Measurements from ENCODE around the gene RPL10.
A peak's percentile ranks its signal among the peaks of the same experiment; 100 is the strongest.

Gene RPL10

DNA sequence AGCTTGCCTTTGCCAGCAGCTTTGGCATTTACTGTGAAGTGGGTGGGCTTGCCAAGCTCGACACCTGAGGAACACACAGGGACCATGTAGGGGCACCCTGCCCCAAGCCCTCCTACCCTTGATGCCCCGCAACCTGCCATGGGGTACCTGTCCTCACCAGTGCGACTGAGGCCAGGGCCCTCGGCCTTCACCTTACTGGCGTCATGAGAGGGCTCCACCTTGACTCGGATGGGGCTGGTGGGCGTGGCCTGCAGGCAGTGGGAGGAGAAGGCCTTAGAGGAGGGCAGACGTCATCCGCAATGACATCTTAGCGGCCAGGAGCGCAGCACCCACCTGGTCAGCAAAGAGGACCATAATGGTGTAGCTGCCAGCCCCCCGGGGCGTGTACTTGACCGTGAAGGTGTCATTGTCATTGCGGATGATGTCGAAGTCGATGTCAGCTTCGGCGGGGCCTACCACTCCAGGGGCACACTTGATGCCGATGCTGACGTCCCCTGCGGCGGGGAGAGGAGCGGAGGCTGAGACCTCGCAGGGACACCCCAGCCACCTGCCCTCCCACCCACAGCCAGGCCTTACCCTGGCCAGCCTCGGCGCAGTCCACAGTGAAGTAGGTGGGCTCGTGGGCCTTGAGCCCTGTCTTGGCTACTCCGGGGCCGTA lies 36.0 kb upstream of the RPL10 start:
- no peak for DNase-seq

DNA sequence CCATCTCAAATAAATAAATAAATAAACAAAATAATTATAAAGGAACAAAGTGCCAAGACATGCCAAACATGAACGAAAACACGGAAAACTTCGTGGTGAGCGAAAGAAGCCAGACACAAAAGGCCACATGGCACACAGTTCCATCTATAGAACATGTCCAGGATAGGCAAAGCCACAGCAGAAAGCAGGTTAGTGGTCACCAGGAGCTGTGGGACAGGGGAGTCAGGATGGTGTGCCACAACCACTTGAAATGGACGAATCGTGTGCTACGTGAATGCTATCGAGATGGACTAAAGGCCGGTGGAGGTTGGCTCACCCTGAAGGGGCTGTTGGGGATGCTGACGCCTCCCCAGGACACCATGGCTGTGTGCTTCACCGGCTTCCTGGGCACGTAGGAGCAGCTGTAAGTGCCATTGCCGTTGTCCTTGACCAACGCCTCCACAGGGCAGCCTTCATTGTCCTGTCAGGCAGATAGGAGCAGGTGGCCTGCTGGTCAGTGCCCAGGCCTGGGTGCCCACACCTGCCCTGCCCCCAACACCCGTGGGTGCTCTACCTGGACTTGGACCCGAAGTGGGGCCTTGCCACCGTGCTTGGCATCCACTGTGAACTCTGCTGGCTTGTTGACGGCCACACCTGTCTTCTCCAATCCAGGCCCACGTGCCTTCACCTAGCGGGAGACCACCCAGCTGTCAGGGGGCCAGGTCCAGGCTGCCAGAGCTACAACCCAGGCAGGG lies 34.3 kb upstream of the RPL10 start:
- DNase-seq, result no peak

DNA sequence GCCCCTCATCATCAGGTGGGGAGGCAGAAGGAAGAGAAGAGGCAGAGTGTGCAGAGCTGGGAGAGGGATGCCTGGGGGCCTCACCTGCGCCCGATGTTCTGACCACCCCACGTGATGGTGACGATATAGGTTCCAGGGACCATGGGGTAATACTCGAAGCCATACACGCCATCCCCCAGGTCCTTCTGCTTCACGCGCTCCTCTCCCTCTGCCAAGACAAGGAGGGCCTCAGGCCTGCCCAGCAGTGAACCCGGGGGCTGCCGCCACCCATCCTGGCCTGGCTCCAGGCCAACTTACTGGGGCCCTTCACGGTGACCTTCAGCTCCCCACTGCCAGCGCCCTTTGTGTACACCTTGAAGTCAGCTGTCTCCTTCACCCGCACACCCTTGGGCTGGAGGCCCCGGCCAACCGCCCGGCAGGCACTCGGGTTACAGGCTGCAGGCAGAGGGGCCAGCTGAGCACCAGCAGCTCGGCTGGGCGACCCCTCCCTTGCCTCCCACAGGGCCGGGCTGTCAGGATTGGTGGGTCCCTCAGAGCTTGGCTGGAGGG lies 33.1 kb upstream of the RPL10 start:
- DNase-seq, result no peak

DNA sequence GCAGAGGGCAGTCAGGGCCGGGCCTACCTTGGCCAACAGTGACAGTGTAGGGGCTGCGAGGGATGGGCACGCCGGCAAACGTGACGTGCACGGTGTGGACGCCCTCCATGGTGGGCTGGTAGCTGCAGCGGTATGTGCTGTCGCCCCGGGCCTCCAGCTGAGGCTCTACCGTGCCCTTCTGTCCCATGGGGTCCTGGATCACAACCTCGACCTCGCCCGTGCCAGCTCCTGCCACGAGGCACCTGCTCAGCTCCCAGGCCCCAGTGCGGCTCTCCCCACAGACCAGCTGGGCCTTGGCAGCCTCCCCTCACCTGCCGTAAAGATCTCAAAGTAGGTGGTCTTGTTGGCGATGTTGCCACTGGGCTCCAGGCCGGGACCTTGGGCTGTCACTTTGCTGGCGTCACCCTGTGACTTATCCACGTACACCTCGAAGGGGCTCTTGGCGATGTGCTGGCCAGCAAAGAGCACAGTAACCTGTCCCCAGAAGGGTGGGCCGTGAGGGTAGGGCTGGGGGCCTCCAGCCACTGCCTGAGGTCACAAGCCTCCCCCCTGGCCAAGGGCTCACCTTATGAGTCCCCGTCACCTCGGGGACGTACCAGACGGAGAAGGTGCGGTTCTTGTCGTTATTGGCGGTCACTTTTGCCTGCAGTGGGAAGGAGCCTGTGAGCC lies 32.0 kb upstream of the RPL10 start:
- no peak for DNase-seq

DNA sequence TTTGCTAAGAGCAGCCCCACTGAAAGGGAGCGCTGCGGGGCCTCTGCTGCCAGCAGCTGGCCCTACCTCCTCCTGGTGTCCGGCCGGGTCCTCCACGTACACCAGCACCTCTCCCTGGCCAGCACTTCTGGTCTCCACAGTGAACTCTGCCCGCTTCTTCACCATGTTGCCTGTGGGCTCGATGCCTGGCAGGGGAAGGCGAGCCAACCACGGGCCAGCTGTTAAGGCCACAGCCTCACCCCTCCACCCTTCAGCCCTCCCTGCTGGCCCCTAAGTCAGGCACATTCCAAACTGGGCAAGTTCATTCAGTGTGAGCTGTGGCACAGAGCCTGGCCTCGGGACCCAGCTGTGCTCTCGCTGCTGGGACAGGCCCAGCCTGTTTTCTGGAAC lies 31.5 kb upstream of the RPL10 start:
- DNase-seq, result no peak

DNA sequence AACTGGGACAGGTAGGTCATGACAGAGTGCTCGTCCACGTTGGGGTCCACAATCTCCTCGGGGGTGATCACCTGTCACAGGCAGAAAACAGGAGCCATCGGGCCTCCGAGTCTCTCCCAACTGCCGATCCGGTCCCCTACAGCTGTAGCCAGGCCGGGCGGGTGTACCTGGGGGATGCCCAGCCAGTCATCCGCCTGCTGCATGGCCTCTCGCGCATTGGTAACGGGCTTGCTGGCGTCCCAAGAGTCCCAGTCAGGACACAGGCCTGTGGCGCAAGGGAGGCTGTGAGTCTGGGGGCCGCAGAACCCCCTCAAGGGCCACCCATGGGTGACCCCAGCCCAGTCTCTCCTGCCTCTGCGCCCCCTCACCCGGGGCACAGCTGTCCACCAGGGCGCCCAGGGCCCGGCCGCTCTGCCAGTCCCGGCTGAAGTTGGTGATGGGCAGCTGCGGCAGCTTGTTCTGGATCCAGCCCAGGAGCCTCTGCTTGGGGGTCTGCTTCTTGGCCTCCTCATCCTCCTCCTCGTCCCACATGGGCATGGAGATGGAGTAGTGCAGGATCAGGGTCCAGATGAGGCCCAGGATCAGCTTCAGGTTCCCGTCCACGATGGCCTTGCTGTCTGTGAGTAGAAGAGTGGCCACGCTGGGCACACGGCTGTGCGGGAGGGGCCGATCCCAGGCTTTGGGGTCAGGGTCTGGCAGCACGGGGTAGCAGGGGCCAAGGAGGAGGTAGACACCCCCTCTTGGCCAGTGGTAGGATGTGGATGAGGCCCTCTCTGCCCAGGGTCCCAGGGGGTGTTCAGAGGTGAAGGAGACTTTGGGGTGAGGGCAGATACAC lies 30.5 kb upstream of the RPL10 start:
- no peak for DNase-seq

DNA sequence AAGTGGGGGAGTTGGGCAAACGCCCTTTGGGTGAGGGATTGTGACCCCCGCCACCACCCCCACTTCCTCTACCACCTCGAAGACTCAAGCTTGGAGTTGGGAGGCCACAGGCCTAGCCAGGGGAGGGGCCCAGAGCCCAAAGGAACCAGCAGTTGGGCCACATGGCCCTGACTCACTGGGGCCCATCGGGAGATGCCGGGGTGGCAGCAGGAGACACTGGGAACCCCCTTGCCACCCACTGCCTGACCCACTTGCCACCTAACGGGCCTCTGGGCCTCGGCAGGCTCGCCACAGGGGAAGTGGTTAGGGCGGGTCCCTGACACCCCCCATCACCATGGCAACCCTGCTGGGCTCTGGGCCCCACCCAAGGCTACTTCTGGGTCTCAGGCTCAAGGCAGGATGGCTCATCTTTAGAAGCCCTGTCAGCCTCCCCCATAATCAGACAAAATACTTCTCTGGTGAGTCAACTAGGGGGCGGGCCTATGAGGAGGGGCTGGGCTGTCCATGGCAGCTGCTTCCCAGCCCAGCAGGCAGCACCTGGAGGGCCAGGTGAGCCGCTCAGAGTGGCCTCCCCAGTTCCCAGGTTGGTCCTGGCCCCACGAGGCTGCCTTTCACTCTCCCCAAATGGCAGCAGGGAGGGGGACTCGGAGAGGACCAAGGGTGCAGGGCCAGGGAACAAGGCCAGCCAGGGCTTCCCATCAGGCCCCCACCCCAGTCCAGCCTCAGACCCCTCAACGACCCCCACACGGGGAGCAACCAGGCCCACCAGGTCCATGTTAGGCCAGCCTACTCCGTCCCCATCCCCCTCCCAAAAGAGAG lies 29.3 kb upstream of the RPL10 start:
- peak; percentile 86 for DNase-seq

DNA sequence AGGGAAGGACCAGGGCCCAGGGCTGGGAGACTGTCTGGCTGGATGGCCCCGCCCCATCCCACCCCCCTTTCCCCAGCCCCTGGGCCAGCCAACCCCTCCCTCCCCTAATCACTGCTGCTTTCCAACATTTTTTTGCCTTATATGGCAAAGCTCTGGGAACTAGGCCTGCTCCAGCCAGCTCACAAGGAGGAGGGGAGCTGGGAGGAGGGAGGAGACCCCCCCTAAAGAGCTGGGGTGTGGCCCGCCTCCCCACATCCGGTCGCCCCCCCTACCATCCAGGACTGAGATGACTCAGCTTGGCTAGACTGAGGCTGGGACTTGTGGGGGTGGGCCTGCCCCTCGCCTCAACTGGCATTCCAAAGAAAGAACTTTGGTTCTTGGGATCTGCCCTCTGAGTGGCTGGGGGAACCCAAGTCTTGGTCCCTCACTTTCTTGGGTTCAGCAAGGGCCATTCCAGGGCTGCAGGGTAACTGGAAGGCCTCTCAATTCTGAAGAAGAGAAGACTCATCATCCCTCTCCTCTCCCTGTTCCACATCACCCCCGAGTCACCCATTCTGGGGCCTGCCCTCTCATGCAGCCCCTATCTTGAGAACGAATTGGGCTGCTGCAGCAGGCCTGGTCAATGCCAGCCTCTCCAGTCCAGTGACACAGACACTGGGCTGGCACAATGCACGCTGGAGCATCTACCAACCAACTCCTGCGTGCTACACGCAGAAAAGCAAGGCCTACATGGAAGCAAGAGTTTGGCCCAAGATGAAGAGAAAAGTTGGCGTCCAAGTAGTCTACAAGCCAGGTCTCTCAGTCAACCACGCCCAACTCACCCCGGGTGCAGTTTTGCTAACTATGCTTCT lies 28.5 kb upstream of the RPL10 start:
- peak; percentile 74 for DNase-seq

DNA sequence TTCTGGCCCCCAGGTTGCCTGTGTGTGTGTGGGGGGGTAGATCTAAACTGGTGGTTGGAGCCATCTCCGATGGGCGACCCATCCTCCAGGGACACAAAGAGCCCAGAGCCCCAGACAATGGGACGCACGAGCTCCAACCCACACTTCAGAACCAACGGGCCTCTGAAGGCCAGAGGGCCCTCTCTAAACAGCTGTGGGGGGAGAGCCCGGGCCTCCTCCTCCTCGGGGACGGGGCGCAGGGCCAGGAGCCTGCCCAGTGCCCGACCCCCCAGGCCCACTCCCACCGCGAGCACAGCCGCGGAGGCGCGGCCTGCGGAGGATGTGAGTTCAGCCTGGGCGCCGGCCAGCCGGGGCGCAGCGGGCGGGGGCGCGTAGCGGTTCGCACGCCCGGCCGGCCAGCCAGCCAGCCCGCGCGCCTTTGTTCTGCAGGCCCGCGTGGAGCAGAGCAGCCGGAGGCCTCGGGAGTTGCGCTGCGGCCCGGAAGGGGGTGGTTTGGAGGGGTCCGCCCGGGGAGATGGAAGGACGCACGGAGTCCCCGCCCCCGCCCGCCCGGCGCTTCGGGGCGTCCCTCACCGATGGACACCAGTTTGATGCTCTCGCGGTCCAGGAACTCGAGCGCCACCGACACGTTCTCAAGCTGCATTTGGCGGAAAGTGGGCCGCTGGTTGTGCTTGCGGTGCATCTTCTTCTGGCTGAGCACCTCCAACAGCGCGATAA lies 27.7 kb upstream of the RPL10 start:
- no peak for DNase-seq

DNA sequence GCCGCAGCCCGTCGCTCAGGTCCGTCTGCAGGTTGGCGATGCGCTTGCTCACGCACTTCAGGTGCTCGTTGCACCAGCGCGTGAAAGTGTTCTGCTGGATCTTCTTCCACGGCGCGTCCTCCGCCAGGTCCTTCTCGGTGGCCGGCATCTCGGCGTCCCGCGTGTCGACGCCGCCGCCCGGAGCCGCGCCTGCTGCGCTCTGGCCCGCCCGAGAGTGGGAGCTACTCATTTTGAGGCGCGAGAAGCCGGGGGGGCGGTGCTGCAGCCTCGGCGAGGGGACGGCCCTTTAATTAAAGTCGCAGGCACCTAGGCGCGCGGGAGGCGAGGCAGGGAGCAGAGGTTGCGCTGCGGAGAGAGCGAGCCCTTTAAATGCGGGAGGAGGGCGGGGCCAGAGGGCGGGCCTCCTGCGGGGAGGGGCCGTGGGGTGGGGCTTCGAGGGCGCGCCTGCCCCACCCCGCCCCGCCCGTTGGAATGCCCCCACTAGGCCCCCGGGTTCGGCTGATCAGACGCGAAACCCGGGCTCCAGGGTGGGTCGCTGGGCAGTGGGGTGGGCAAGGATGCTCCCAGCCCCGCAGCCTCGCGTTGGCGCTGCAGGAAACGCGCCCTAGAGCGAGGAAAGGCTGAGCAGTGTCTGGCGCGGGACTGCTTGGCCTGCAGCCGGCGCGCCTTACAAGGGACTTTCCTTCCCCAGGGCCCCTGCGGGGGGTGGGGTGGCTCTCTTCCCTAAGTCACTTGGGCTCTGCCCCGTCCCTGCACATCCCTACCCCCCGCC lies 27.0 kb upstream of the RPL10 start:
- peak; percentile 89 for DNase-seq

DNA sequence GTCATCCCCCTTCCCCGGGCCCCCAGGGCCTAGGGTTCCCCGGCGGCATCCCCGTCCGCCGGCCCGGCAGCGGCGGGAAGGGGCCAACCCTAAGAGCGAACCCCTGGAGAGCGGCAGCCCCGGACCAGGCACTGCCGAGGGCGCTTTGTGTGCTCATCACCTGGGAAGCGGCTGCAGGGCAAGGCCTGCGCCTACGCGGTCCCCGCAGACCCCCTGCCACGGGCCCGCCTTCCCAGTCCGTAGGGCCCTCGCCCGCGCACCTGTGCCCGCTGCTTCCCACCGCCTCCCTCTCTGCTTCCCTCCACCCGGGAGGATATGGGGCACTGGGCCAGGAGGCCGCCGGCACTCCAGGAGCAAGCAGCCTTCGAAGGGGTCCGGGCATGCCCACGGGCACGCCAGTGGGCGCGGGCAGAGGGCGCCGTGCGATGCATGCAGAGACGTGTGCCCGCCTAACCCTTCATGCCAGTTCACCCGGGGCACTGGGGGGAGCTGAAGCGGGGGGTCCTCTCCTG lies 26.3 kb upstream of the RPL10 start:
- DNase-seq, result no peak

DNA sequence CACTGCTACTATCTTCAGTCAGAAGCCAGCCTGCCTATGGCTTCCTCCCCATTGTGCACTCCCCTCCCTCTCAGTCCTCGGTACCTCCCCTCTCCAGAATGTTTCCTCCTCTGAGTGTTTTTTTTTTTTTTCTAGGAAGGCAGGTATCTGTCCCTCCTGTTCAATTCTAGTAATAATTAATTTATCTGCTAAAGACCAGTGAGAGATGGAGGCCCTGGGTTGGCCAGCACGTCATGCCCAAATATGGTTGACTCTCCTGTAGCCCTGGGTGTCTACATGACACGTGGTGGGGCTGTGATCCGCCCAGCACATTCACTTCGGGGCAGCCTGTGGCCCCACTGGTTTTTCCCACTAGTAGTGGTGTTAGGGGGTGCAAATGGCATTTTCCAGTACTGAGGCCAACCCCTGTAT lies 25.6 kb upstream of the RPL10 start:
- no peak for DNase-seq

DNA sequence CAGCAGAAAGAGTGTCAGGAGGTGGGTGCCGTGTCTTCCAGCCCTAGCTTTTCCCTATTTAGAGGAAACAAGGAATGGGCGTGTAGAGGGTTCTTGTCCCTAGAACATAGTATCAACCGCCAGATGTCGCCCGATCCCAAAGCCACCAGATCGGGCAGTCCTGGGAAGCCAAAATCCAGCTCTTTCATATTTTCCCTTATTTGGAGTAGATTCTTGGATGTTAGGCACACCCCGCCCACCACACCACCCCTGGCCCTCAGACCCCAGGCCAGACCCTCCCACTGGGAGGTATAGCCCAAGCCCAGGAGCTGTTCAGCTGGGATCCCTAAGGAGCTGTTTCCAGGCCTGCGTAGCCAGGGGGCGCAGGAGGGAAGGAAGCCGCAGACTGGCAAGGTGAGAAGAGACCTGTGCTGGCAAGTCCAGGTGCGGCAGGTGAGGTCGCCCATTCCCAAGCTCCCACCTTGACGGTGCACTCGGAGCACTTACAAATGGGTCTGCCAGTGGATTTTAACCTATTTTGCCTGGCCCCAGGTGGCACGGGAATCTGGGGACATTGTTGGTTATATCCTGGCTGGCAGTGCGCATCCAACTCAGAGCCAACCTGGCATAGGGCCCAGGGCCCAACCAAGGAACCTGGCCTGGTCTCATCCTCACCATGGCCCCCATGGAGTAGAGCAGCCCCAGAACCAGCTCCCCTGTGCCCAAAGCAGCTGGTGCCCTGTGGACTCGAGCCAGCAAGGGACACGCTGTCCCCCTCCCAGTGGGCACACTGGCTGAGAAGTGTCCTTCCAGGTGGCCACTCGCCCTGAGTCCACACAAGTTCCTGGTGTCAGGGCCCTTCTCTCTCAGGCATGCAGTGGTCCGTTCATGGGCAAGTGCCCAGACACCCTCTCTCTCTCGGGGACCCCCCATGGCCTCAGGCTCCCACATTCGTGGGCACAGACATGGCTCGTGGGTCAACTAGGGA lies 24.6 kb upstream of the RPL10 start:
- DNase-seq, result no peak

DNA sequence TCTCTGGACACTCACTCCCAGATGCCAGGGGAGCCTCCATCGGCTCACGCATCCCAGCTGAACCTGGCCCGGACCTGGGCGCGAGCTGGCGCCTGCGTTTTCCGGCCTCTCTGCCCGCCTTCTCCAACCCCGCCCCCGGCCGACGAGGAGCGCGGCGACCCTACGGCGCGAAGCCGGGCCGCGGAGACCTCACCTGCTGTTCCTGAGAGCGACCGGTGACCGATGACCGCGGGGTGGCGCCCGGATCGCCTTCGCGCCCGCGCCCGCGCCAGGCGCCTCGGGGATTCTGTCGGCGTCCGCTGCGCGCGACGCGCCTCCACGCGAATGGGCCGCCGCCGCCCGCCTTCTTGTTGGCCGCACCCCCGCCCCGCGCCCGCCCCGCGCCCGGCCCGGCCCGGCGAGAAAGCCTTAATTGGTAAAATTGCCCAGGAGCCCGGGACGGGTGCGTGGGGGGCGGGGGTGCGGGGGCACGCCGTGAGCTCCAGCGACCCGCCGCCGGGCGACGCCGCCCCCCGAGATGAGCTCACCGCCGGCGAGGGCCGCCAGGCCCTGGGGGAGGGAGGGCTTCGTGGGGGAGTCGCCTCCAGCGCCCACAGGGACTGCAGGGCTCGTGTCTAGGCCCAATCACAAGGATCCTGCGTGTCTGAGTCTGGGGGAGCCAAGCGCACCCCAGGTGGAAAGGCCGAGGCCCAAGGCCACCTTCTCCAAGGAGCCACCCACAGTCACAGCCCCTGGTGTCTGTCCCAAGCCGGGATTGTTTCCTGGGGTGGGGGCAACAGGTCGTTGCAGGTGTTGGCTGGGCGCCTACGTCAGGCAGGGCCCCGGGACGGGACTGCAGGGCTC lies 23.6 kb upstream of the RPL10 start, which contains the start of gene FLNA:
TSS of gene FLNA (minus strand) at position 322 of the 843 bp plus-strand sequence. CDS start 3,389 bp downstream, outside the sequence.
- no peak for DNase-seq

DNA sequence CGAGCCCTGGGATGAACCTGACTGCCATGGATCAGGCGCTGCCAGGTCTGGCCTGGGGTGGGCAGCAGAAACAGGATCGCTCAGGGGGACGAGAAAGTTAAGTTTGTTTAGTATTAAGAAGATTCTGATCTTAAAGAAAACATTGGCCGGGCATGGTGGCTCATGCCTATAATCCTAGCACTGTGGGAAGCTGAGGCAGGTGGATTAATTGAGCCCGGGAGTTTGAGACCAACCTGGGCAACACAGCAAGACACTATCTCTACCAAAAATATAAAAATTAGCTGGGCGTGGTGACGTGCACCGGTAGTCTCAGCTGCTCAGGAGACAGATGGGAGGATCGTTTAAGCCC lies 23.0 kb upstream of the RPL10 start:
- no peak for DNase-seq

DNA sequence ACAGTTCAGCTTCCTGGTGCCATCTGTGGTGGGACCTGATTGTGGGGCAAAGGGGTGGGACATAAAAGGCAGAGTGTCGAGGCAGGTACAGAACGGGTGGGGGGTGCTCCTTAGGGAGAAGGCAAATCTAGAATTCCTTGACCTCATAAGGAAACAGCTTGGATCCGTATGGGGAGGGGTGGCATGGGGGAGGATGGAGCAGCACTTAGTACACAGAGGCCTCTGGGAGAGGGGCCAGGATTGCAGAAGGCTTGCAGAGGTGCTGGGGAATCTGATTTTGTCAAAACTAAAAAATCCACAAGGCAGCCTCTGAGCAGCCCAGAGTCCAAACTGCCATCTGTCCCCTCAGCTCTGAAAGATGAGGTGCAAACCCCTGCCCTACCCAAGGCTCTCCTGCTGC lies 21.4 kb upstream of the RPL10 start:
- DNase-seq, result no peak
